SK-N-SH treated with all-trans-retinoic acid at 6 μM for 48 hours (cell line): ENCODE data around the gene NXPE2.

Source experiments
- ATAC-seq: fragments of 200-7000 bp; cut with Tn5 transposase; 3 replicates; pipeline ENCODE4 v1.9.1; 2020; ENCODE audit warnings: mild to moderate bottlenecking, moderate library complexity
- ARNTL ChIP-seq: fragments of 450-650 bp; formaldehyde crosslinking; IDR thresholded peaks from 2 replicates; pipeline ENCODE4 v1.5.0; 2020; ENCODE audit warnings: low read depth, mild to moderate bottlenecking, moderate library complexity, borderline replicate concordance
- BACH2 ChIP-seq: fragments of 250-450 bp; sonication (Bioruptor Pico); IDR thresholded peaks from 2 replicates; pipeline ENCODE4 v1.9.0; 2021; ENCODE audit warnings: mild to moderate bottlenecking, borderline replicate concordance
- ESRRG ChIP-seq: fragments of 250-450 bp; sonication (Bioruptor Pico); IDR thresholded peaks from 2 replicates; pipeline ENCODE4 v1.6.1; 2021; ENCODE audit warnings: mild to moderate bottlenecking
- GLIS3 ChIP-seq: fragments of 250-450 bp; sonication (Bioruptor Pico); IDR thresholded peaks from 2 replicates; pipeline ENCODE4 v1.5.0; 2020; ENCODE audit warnings: mild to moderate bottlenecking, moderate library complexity
- OSR1 ChIP-seq: fragments of 250-450 bp; sonication (Bioruptor Pico); IDR thresholded peaks from 2 replicates; pipeline ENCODE4 v1.8.0; 2022; ENCODE audit warnings: moderate library complexity, mild to moderate bottlenecking, inconsistent platforms
- PPARA ChIP-seq: fragments of 250-450 bp; sonication (Bioruptor Pico); IDR thresholded peaks from 2 replicates; pipeline ENCODE4 v1.5.0; 2020; ENCODE audit warnings: mild to moderate bottlenecking, borderline replicate concordance
- RARB ChIP-seq: fragments of 250-450 bp; sonication (Bioruptor Pico); IDR thresholded peaks from 2 replicates; pipeline ENCODE4 v1.8.0; 2021; ENCODE audit warnings: mild to moderate bottlenecking, moderate library complexity
- SNAI2 ChIP-seq: fragments of 250-450 bp; sonication (Bioruptor Pico); IDR thresholded peaks from 2 replicates; pipeline ENCODE4 v1.5.0; 2020; ENCODE audit warnings: mild to moderate bottlenecking, moderate library complexity
- TOX ChIP-seq: fragments of 250-450 bp; sonication (Bioruptor Pico); IDR thresholded peaks from 2 replicates; pipeline ENCODE4 v1.8.0; 2021; ENCODE audit warnings: mild to moderate bottlenecking, moderate library complexity, borderline replicate concordance
- ZC3H10 ChIP-seq: fragments of 250-450 bp; sonication (Bioruptor Pico); IDR thresholded peaks from 2 replicates; pipeline ENCODE4 v1.5.1; 2021; ENCODE audit warnings: mild to moderate bottlenecking, moderate library complexity
- ZFP30 ChIP-seq: fragments of 450-650 bp; formaldehyde crosslinking; IDR thresholded peaks from 2 replicates; pipeline ENCODE4 v1.5.0; 2022; ENCODE audit warnings: mild to moderate bottlenecking, moderate library complexity
- ZNF8 ChIP-seq: fragments of 450-650 bp; formaldehyde crosslinking; IDR thresholded peaks from 2 replicates; pipeline ENCODE4 v1.5.0; 2020; ENCODE audit warnings: mild to moderate bottlenecking, moderate library complexity
- TF ChIP-seq, protein P1 (sequence below): fragments of 250-450 bp; sonication (Bioruptor Pico); IDR thresholded peaks from 2 replicates; pipeline ENCODE4 v1.5.1; 2021; ENCODE audit warnings: mild to moderate bottlenecking, moderate library complexity
- TF ChIP-seq, protein P2 (sequence below): fragments of 250-450 bp; sonication (Bioruptor Pico); IDR thresholded peaks from 2 replicates; pipeline ENCODE4 v1.8.0; 2021; ENCODE audit warnings: low read depth, mild to moderate bottlenecking, moderate library complexity, borderline replicate concordance
- TF ChIP-seq, protein P3 (sequence below): fragments of 250-450 bp; sonication (Bioruptor Pico); IDR thresholded peaks from 2 replicates; pipeline ENCODE4 v1.5.1; 2020; ENCODE audit warnings: low read depth, mild to moderate bottlenecking, moderate library complexity
- TF ChIP-seq, protein P4 (sequence below): fragments of 250-450 bp; sonication (Bioruptor Pico); IDR thresholded peaks from 2 replicates; pipeline ENCODE4 v1.5.0; 2020; ENCODE audit warnings: mild to moderate bottlenecking, moderate library complexity

Gene NXPE2

DNA sequence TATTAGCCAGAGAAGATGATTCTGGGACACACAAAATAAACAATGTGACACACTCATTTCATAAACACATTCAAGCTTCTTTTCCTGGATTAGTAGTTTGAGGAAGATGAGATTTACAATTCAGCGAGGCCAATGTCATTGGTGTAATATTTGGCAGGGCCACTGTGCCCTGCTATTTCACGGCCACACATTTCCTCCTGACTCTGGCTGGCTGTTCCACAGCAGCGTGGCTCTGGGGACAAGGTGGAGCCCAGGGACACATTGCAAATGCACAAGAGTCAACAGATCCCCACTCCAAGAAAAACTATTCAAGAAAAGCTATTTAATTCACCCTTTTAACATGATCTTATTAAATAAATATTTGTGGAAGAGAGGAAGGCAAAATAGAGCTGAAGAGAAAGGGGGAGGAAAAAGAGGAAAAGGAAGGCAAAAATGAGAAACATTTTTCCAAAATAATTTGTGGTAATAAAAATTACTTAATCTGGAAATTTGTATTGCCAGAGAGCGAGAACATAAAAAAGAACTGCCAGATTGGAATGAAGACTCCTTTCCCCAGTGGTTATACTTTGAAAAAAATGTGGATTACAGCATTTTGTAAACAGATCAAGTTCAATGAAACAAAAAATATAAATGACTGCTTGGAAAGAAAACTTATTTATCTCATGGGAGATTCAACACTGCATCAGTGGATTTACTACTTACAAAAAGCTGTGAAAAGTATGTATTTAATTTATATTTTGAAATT is 27.1 kb downstream of the NXPE2 start:
- ATAC-seq, result no peak
- TF ChIP-seq TOX, result no peak
- TF ChIP-seq GLIS3 (CRISPR knock-in tag), result no peak
- TF ChIP-seq, protein P1, sequence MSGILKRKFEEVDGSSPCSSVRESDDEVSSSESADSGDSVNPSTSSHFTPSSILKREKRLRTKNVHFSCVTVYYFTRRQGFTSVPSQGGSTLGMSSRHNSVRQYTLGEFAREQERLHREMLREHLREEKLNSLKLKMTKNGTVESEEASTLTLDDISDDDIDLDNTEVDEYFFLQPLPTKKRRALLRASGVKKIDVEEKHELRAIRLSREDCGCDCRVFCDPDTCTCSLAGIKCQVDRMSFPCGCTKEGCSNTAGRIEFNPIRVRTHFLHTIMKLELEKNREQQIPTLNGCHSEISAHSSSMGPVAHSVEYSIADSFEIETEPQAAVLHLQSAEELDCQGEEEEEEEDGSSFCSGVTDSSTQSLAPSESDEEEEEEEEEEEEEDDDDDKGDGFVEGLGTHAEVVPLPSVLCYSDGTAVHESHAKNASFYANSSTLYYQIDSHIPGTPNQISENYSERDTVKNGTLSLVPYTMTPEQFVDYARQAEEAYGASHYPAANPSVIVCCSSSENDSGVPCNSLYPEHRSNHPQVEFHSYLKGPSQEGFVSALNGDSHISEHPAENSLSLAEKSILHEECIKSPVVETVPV (CRISPR knock-in tag), result no peak
- no peak for TF ChIP-seq SNAI2

DNA sequence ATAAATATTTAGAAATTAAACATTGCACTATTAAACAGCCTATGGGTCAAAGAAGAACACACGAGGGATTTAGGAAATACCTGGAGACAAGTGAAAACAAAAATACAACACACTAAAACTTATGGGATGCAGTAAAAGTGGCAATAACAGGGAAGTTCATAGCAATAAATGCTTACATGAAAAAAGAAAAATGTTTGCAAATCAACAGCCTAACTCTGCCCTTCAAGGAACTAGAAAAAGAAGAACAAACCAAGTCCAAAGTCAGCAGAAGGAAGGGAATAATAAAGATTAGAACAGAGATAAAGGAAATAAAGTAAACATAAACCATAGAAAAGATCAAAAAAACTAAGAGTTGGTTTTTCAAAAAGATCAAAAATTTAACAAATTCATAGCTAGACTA is 31.6 kb downstream of the NXPE2 start:
- ATAC-seq, result no peak
- TF ChIP-seq ESRRG (CRISPR knock-in tag) (no peak), SNAI2 (no peak), ZNF8 (CRISPR knock-in tag) (no peak), PPARA (CRISPR knock-in tag) (no peak), TOX (no peak), BACH2 (CRISPR knock-in tag) (no peak), GLIS3 (CRISPR knock-in tag) (no peak), ZFP30 (CRISPR knock-in tag) (no peak), RARB (CRISPR knock-in tag) (no peak), ZC3H10 (CRISPR knock-in tag) (no peak), OSR1 (CRISPR knock-in tag) (no peak)
- TF ChIP-seq, protein P2, sequence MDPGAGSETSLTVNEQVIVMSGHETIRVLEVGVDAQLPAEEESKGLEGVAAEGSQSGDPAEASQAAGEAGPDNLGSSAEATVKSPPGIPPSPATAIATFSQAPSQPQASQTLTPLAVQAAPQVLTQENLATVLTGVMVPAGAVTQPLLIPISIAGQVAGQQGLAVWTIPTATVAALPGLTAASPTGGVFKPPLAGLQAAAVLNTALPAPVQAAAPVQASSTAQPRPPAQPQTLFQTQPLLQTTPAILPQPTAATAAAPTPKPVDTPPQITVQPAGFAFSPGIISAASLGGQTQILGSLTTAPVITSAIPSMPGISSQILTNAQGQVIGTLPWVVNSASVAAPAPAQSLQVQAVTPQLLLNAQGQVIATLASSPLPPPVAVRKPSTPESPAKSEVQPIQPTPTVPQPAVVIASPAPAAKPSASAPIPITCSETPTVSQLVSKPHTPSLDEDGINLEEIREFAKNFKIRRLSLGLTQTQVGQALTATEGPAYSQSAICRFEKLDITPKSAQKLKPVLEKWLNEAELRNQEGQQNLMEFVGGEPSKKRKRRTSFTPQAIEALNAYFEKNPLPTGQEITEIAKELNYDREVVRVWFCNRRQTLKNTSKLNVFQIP (CRISPR knock-in tag), result no peak
- TF ChIP-seq, protein P3, sequence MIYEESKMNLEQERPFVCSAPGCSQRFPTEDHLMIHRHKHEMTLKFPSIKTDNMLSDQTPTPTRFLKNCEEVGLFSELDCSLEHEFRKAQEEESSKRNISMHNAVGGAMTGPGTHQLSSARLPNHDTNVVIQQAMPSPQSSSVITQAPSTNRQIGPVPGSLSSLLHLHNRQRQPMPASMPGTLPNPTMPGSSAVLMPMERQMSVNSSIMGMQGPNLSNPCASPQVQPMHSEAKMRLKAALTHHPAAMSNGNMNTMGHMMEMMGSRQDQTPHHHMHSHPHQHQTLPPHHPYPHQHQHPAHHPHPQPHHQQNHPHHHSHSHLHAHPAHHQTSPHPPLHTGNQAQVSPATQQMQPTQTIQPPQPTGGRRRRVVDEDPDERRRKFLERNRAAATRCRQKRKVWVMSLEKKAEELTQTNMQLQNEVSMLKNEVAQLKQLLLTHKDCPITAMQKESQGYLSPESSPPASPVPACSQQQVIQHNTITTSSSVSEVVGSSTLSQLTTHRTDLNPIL (CRISPR knock-in tag), result no peak
- TF ChIP-seq, protein P4, sequence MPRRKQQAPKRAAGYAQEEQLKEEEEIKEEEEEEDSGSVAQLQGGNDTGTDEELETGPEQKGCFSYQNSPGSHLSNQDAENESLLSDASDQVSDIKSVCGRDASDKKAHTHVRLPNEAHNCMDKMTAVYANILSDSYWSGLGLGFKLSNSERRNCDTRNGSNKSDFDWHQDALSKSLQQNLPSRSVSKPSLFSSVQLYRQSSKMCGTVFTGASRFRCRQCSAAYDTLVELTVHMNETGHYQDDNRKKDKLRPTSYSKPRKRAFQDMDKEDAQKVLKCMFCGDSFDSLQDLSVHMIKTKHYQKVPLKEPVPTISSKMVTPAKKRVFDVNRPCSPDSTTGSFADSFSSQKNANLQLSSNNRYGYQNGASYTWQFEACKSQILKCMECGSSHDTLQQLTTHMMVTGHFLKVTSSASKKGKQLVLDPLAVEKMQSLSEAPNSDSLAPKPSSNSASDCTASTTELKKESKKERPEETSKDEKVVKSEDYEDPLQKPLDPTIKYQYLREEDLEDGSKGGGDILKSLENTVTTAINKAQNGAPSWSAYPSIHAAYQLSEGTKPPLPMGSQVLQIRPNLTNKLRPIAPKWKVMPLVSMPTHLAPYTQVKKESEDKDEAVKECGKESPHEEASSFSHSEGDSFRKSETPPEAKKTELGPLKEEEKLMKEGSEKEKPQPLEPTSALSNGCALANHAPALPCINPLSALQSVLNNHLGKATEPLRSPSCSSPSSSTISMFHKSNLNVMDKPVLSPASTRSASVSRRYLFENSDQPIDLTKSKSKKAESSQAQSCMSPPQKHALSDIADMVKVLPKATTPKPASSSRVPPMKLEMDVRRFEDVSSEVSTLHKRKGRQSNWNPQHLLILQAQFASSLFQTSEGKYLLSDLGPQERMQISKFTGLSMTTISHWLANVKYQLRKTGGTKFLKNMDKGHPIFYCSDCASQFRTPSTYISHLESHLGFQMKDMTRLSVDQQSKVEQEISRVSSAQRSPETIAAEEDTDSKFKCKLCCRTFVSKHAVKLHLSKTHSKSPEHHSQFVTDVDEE (CRISPR knock-in tag), result no peak

DNA sequence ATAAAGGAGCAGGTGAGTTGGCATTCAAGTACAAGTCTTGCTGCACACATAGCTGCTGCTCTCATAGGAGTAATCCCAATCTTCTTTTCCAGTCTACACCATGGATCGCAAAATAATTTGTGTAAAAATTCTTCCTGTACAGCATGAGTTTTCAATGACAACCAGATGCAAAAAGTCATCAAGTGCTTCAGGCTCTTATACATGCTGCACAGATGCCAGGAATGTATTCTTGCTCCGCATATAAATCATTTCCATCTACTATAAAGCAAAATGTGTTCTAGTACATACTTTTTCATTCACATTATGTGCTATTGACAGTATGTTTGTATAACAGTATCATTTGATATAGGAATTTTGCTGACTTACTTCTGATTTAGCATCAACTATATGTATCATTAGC is 35.4 kb downstream of the NXPE2 start:
- ATAC-seq, result no peak
- TF ChIP-seq, protein P1 (CRISPR knock-in tag), result no peak
- no peak for TF ChIP-seq OSR1 (CRISPR knock-in tag)
- TF ChIP-seq BACH2 (CRISPR knock-in tag), result no peak
- TF ChIP-seq, all 23 proteins: peak for 0

DNA sequence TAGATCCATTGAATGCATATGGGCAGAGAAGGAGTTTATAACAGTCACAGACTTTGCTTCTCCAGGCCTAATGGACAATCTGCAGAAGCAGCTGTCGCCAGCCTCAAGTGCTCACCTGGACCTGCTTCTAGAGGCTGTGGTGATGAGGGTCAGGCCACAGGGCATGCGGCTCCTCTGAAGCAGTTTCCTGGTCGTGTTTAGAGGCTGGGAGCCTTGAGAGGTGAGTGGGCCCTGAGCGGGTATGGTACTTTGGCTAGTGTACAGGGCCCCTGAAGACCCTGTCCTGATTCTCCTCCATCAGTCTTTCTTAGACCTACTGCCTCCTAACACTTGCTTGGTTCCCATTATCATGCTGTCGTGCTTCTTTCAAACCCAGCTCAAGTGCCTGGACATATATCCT is 41.2 kb downstream of the NXPE2 start:
- TF ChIP-seq BACH2 (CRISPR knock-in tag) (no peak), RARB (CRISPR knock-in tag) (no peak), ZFP30 (CRISPR knock-in tag) (no peak), ARNTL (no peak), ZNF8 (CRISPR knock-in tag) (no peak), TOX (no peak)

More for the DNA sequence above, 41.2 kb downstream of the NXPE2 start:
- no peak for ATAC-seq
